Measurements from ENCODE around the gene CBX7. TPM values are rescaled to one million over a fixed set of nuclear protein-coding genes. Genes with fewer than 3 reads are reported as not detected.

CBX7 gene
- total RNA-seq, 3 donors from 2014 or later, result 23.6 to 125 (median 29.2) TPM

GRCh38 chr22:39110631-39111561 lies 41.6 kb downstream of the CBX7 start:
- ATAC-seq (peak; percentile 15), DNase-seq (no peak)
- intact Hi-C loops (cut with DNase I, micrococcal nuclease), result no loop called here
- TF ChIP-seq, protein P1, sequence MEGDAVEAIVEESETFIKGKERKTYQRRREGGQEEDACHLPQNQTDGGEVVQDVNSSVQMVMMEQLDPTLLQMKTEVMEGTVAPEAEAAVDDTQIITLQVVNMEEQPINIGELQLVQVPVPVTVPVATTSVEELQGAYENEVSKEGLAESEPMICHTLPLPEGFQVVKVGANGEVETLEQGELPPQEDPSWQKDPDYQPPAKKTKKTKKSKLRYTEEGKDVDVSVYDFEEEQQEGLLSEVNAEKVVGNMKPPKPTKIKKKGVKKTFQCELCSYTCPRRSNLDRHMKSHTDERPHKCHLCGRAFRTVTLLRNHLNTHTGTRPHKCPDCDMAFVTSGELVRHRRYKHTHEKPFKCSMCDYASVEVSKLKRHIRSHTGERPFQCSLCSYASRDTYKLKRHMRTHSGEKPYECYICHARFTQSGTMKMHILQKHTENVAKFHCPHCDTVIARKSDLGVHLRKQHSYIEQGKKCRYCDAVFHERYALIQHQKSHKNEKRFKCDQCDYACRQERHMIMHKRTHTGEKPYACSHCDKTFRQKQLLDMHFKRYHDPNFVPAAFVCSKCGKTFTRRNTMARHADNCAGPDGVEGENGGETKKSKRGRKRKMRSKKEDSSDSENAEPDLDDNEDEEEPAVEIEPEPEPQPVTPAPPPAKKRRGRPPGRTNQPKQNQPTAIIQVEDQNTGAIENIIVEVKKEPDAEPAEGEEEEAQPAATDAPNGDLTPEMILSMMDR (IDR thresholded peaks at IDR 0.05), result no peak
- Histone ChIP-seq H3K36me3 (ENCODE audit: low read depth) (no peaks in the 10 kb centered on the region), H3K9me3 (no peaks in the 10 kb centered on the region), H3K4me1 (ENCODE audit: low read depth) (no peaks in the 10 kb centered on the region), H3K4me3 (no peak overlapping the region)

GRCh38 chr22:39109361-39109760 lies 43.1 kb downstream of the CBX7 start:
- intact Hi-C loops (cut with DNase I, micrococcal nuclease), result no loop called here
- DNase-seq (no peak), ATAC-seq (no peak)
- no peaks in the 10 kb centered on the region for H3K36me3 ChIP-seq (ENCODE audit: low read depth)
- TF ChIP-seq, protein P1 (IDR thresholded peaks at IDR 0.05), result no peak
- H3K4me1 ChIP-seq (ENCODE audit: low read depth), result no peaks in the 10 kb centered on the region
- H3K4me3 ChIP-seq, result no peak overlapping the region
- no peaks in the 10 kb centered on the region for H3K9me3 ChIP-seq

DNA sequence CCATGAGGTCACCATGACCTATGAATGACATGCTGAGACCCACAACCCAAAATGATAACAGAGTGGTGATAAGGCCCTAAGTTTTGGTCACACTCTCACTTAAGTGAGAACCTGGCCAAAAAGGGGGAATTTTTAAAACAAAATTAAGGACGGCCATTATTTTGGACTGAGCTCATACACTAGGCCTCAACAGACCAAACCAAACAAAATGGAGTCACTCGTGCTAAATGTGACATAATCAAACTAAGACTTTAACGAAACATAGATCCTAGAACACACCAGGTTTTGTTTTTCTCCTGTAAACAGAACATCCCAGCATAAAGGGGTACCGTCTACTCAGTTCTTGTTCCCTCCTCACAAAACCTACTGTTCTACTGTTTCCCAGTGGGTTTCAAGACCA lies 44.0 kb downstream of the CBX7 start:
- intact Hi-C loops (cut with DNase I, micrococcal nuclease), result no loop called here

DNA sequence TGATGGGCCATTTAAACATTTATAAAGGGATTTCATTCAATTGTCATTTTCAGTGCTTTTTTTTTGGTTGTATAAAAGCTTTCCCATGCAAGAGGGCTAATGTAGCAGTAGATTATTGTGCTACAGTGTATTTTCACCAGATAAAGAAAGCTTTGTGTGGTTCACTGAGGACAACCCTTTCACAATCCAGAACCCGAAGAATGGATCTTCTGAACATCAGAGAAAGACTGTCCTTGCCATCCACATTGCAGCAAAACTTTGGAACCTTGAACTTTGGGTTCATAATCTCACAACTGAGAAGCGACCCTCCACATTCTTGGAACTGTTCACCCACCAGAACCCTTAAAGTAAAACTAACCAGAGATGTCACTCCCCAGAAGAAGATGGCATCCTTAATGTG lies 46.2 kb downstream of the CBX7 start:
- H3K36me3 ChIP-seq (ENCODE audit: low read depth), result no peaks in the 10 kb centered on the region
- no peaks in the 10 kb centered on the region for H3K9me3 ChIP-seq
- no peaks in the 10 kb centered on the region for H3K4me1 ChIP-seq (ENCODE audit: low read depth)
- ATAC-seq (no peak), DNase-seq (no peak)
- no peak overlapping the region for H3K4me3 ChIP-seq
- intact Hi-C loops (cut with DNase I, micrococcal nuclease), result no loop called here
- TF ChIP-seq, protein P1 (IDR thresholded peaks at IDR 0.05), result no peak

More for the DNA sequence above, 44.0 kb downstream of the CBX7 start:
- DNase-seq (no peak), ATAC-seq (no peak)
- Histone ChIP-seq H3K4me3 (no peak overlapping the region), H3K9me3 (no peaks in the 10 kb centered on the region), H3K4me1 (ENCODE audit: low read depth) (no peaks in the 10 kb centered on the region), H3K36me3 (ENCODE audit: low read depth) (no peaks in the 10 kb centered on the region)
- TF ChIP-seq, protein P1 (IDR thresholded peaks at IDR 0.05), result no peak

- DNase-seq (no peak), ATAC-seq (no peak)
- Histone ChIP-seq H3K9me3 (no peaks in the 10 kb centered on the region), H3K4me1 (ENCODE audit: low read depth) (no peaks in the 10 kb centered on the region), H3K36me3 (ENCODE audit: low read depth) (no peaks in the 10 kb centered on the region), H3K4me3 (no peak overlapping the region)
- TF ChIP-seq, protein P1 (IDR thresholded peaks at IDR 0.05), result no peak
- intact Hi-C loops (cut with DNase I, micrococcal nuclease), result no loop called here
These were observed 49.0 kb downstream of the CBX7 start for GRCh38 chr22:39103431-39103830.

Measured in mucosa of descending colon (tissue), 3 donors.